HL-60 (cell line): Measurements from ENCODE around the gene GORASP1.

Experiments used
- GABPA ChIP-seq: IDR thresholded peaks from 2 replicates; pipeline ENCODE4 v1.6.1; 2012; ENCODE audit warnings: low read depth
- POLR2AphosphoS5 ChIP-seq: IDR thresholded peaks from 2 replicates; pipeline ENCODE4 v1.6.1; 2012; ENCODE audit warnings: low read depth
- SPI1 ChIP-seq: IDR thresholded peaks from 2 replicates; pipeline ENCODE4 v1.6.1; 2012; ENCODE audit warnings: low read depth, mild to moderate bottlenecking, borderline replicate concordance
- TF ChIP-seq, protein P1 (sequence below): IDR thresholded peaks from one replicate; pipeline ENCODE4 v1.5.1; 2011; ENCODE audit warnings: low read length, control low read depth, inconsistent platforms; ENCODE audit not compliant: insufficient read depth
- TF ChIP-seq, protein P2 (sequence below): IDR thresholded peaks from 2 replicates; pipeline ENCODE4 v1.6.1; 2012; ENCODE audit warnings: low read depth; ENCODE audit not compliant: insufficient replicate concordance

DNA sequence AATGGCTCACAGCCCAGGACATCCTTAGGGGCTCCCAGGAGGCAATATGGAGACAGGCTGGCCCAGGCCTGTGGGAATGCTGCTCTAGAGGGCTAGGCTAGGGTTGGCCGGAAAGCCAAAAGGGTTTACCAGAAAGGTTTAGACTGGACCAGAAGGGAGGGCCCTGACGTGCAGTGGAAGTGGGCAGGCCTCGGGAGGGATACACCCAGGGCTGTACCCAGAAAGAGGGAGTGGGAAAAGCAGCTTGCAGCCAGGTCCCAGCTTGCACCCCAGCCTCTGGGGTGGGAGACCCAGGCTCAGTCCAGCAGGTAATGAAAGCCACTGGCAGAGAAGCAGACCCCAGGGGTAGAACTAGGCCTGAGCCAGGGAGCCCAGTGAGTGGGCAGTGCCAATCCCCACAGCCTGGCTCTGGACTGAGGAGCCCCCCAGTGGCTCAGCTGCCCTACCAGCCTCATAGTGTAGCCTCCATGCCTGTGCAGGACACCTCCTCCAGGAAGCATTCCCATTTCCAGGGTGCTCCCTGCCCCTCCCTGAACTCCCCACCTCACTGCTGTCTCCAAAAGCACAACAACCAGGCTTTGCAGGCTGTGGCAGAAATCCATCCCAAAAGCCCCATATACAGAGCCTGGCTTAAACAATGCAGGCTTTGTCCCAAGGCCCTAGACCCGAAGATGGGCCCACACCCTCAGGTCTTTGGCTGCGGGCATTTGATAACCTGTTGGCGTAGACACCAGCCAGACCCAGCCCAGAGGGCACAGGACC is 3.5 kb downstream of the GORASP1 start:
- TF ChIP-seq, protein P1, sequence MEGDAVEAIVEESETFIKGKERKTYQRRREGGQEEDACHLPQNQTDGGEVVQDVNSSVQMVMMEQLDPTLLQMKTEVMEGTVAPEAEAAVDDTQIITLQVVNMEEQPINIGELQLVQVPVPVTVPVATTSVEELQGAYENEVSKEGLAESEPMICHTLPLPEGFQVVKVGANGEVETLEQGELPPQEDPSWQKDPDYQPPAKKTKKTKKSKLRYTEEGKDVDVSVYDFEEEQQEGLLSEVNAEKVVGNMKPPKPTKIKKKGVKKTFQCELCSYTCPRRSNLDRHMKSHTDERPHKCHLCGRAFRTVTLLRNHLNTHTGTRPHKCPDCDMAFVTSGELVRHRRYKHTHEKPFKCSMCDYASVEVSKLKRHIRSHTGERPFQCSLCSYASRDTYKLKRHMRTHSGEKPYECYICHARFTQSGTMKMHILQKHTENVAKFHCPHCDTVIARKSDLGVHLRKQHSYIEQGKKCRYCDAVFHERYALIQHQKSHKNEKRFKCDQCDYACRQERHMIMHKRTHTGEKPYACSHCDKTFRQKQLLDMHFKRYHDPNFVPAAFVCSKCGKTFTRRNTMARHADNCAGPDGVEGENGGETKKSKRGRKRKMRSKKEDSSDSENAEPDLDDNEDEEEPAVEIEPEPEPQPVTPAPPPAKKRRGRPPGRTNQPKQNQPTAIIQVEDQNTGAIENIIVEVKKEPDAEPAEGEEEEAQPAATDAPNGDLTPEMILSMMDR, result no peak
- TF ChIP-seq SPI1 (no peak), POLR2AphosphoS5 (no peak), GABPA (no peak)
- TF ChIP-seq, protein P2, sequence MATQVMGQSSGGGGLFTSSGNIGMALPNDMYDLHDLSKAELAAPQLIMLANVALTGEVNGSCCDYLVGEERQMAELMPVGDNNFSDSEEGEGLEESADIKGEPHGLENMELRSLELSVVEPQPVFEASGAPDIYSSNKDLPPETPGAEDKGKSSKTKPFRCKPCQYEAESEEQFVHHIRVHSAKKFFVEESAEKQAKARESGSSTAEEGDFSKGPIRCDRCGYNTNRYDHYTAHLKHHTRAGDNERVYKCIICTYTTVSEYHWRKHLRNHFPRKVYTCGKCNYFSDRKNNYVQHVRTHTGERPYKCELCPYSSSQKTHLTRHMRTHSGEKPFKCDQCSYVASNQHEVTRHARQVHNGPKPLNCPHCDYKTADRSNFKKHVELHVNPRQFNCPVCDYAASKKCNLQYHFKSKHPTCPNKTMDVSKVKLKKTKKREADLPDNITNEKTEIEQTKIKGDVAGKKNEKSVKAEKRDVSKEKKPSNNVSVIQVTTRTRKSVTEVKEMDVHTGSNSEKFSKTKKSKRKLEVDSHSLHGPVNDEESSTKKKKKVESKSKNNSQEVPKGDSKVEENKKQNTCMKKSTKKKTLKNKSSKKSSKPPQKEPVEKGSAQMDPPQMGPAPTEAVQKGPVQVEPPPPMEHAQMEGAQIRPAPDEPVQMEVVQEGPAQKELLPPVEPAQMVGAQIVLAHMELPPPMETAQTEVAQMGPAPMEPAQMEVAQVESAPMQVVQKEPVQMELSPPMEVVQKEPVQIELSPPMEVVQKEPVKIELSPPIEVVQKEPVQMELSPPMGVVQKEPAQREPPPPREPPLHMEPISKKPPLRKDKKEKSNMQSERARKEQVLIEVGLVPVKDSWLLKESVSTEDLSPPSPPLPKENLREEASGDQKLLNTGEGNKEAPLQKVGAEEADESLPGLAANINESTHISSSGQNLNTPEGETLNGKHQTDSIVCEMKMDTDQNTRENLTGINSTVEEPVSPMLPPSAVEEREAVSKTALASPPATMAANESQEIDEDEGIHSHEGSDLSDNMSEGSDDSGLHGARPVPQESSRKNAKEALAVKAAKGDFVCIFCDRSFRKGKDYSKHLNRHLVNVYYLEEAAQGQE, result no peak
